Right atrium auricular region (tissue), 2 donors: ENCODE data around the gene GPX2. TPM values are rescaled to one million over a fixed set of nuclear protein-coding genes. Genes with fewer than 3 reads are reported as not detected.

Experiments used
- DNase-seq: peaks from one replicate; pipeline ENCODE4 v3.0.0-alpha.2; 2019; ENCODE audit warnings: low spot score
- H3K27ac ChIP-seq, 2 donors: fragments of 200-600 bp; sonication (generic); 1 replicate in 1 of 2; 2 replicates in 1 of 2; pipeline ENCODE4 v1.5.1; 2016 to 2019
- H3K27me3 ChIP-seq, 2 donors: fragments of 200-600 bp; sonication (generic); one replicate each; pipeline versions ENCODE4 v1.5.1 to v1.6.0; 2017 to 2019
- H3K36me3 ChIP-seq: fragments of 200-600 bp; sonication (generic); one replicate; pipeline ENCODE4 v1.5.1; 2016
- H3K4me1 ChIP-seq, 2 donors: fragments of 200-600 bp; sonication (generic); one replicate each; pipeline versions ENCODE4 v1.5.1 to v1.6.0; 2017 to 2019
- H3K4me3 ChIP-seq, 2 donors: fragments of 200-600 bp; sonication (generic); 1 replicate in 1 of 2; 2 replicates in 1 of 2; pipeline ENCODE4 v1.5.1; 2017 to 2019; ENCODE audit warnings: mild to moderate bottlenecking in 1 of 2, moderate library complexity in 1 of 2
- H3K9me3 ChIP-seq, 2 donors: fragments of 200-600 bp; sonication (generic); one replicate each; pipeline ENCODE4 v1.5.1; 2019
- total RNA-seq, 2 donors: library from RNA; depleted of rRNA; stranded (reverse); fragments of >200 nt; gene quantifications; one replicate each; pipeline ENCODE4 v1.1.0, GENCODE V29; 2016
- TF ChIP-seq, protein P1 (sequence below), 2 donors: fragments of 200-600 bp; sonication (generic); IDR thresholded peaks; one replicate each; pipeline ENCODE4 v1.5.1; 2019; ENCODE audit warnings: antibody characterized with exemption in 2 of 2

GPX2 gene
- total RNA-seq, 2 donors from 2014 or later, result not detected

DNA sequence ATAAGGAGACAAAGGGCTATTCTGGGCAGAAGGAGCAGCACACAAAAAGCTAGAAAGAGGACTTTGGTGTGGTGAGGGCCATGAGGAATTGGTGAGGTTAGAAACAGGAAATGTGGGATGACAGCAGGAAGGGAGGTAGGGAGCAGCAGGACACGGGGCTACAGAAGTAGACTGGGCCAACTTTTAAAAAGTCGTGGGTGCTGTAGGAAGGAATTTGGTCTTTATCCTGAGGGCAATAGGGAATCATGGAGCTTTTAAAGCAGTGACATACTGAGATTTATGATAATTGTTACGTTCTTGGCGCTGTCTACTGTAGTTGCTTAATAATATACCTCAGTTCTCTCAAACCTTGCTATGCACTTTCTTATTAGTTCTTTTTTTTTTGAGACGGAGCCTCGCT, 36.5 kb downstream of the GPX2 start:
- Histone ChIP-seq H3K4me3 (no peak overlapping the region), H3K27ac (no peak overlapping the region), H3K27me3 (no peaks in the 10 kb centered on the region), H3K9me3 (no peaks in the 10 kb centered on the region), H3K4me1 (no peaks in the 10 kb centered on the region), H3K36me3 (no peaks in the 10 kb centered on the region)
- DNase-seq, result no peak
- TF ChIP-seq, protein P1, sequence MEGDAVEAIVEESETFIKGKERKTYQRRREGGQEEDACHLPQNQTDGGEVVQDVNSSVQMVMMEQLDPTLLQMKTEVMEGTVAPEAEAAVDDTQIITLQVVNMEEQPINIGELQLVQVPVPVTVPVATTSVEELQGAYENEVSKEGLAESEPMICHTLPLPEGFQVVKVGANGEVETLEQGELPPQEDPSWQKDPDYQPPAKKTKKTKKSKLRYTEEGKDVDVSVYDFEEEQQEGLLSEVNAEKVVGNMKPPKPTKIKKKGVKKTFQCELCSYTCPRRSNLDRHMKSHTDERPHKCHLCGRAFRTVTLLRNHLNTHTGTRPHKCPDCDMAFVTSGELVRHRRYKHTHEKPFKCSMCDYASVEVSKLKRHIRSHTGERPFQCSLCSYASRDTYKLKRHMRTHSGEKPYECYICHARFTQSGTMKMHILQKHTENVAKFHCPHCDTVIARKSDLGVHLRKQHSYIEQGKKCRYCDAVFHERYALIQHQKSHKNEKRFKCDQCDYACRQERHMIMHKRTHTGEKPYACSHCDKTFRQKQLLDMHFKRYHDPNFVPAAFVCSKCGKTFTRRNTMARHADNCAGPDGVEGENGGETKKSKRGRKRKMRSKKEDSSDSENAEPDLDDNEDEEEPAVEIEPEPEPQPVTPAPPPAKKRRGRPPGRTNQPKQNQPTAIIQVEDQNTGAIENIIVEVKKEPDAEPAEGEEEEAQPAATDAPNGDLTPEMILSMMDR (IDR thresholded peaks at IDR 0.05), result no peak

DNA sequence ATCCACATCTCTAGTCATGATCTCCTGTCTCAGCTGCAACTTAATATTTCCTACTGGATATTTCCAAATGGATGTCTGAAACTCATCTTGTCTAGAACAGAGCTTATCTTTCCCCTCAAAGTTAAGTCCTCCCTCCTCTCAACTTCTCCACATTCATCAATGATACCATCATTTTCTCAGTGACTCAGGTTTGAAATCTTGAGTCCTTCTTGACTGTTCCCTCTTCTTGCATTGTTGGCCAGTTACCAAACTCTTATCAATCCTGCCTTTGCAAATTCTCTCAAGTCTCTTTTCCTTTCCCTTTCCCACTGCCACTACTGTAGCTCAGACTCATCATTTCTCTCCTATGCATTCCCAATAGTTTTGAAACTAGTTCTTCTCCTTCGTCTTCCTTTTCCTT, 42.6 kb downstream of the GPX2 start:
- H3K4me3 ChIP-seq, result no peak overlapping the region
- H3K27ac ChIP-seq, result no peak overlapping the region
- H3K9me3 ChIP-seq, result no peaks in the 10 kb centered on the region
- no peaks in the 10 kb centered on the region for H3K4me1 ChIP-seq
- no peak for DNase-seq
- TF ChIP-seq, protein P1 (IDR thresholded peaks at IDR 0.05), result no peak
- H3K36me3 ChIP-seq, result no peaks in the 10 kb centered on the region
- H3K27me3 ChIP-seq, result no peaks in the 10 kb centered on the region

DNA sequence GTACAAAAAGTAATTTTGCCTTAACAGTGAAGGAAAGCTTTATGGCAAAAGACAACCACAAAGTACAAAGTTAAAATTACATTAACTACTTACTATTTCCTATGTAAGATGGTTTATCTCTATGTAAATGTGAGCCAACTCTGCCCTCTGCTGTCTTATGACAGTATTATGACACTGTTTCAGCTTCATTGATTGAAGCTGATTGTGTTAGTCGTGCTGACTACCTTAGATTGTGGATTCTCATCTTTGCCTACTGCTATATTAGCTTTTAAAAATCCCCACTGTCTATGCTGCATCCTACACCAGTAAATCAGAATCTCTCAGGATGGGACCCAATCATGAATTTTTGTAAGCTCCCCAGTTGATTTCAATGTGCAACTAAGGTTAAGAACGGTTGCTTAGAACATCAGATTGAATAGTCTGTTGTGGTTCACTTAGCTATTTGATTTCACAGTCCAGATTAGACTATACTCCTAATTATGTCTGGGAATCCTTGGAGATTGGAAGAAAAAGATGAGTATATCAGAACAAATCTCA, 50.6 kb downstream of the GPX2 start:
- TF ChIP-seq, protein P1 (IDR thresholded peaks at IDR 0.05), result peak in 1 of 2 donors; percentile 64
- DNase-seq, result no peak
- H3K4me1 ChIP-seq, result no peaks in the 10 kb centered on the region
- no peak overlapping the region for H3K27ac ChIP-seq
- H3K36me3 ChIP-seq, result no peaks in the 10 kb centered on the region
- no peaks in the 10 kb centered on the region for H3K9me3 ChIP-seq
- no peaks in the 10 kb centered on the region for H3K27me3 ChIP-seq
- no peak overlapping the region for H3K4me3 ChIP-seq

DNA sequence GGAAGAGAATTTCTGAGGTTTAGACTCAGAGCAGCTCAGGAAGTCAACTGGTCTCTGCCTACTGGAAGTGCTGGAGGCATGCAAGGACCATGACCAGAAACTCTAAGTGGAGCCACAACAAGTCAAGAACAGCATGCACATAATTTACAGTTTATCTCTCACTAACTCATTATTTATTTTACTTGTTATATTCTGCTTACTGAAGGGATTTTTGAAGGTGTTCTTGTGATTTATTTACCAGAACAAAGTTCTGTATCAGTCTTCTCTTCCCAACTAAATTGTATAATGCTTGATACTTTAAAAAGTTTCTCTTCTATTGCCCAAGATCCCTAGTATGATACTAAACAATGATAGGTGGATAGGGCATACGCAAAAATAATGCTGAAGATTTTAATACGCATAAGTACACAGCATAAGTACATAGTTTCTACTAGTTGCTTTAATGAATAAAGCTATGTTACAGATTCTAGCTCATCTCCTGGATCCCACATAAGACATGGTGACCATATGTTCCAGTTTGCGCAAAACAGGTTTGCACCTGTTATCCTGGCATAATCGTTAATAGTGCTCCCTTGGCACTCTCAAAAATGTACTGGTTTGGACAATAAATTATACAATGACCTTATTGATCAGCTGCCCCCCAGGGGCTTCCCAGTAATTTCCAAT, 51.2 kb downstream of the GPX2 start:
- no peak for DNase-seq
- H3K9me3 ChIP-seq, result no peaks in the 10 kb centered on the region
- no peaks in the 10 kb centered on the region for H3K27me3 ChIP-seq
- no peaks in the 10 kb centered on the region for H3K4me1 ChIP-seq
- H3K27ac ChIP-seq, result no peak overlapping the region
- H3K4me3 ChIP-seq, result no peak overlapping the region
- TF ChIP-seq, protein P1 (IDR thresholded peaks at IDR 0.05), result no peak
- no peaks in the 10 kb centered on the region for H3K36me3 ChIP-seq

DNA sequence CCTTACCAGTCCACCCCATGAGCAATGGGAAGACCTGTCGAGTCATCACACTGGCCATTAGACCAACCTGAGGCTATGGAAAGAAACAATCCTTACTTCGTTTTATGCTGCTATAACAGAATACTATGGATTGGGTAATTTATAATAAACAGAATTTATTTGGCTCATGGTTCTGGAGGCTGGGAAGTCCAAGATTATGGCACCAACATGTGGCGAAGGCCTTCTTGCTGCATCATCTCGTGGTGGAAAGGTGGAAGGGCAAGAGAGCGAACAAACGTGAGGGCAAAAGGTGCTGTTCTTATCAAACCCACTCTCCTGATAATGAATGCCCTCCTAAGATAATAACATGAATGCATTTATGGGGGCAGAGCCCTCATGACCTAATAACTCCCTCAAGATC, 53.2 kb downstream of the GPX2 start:
- Histone ChIP-seq H3K4me3 (no peak overlapping the region), H3K9me3 (no peaks in the 10 kb centered on the region), H3K4me1 (no peaks in the 10 kb centered on the region), H3K27ac (no peak overlapping the region), H3K36me3 (no peaks in the 10 kb centered on the region), H3K27me3 (no peaks in the 10 kb centered on the region)
- TF ChIP-seq, protein P1 (IDR thresholded peaks at IDR 0.05), result no peak
- DNase-seq, result no peak

Other genes starting within 250 kb of the GPX2 start
- gene PLEKHG3, start 238.3 kb downstream of the GPX2 start, total RNA-seq, result 10 to 100 TPM; 26.1 to 28.1 TPM
- gene SPTB, start 62.8 kb downstream of the GPX2 start, total RNA-seq, result 100 to 1,000 TPM in 1 of 2 donors, 10 to 100 TPM in 1; 84.4 to 102 TPM
- gene CHURC1, start 28.3 kb downstream of the GPX2 start, total RNA-seq, result 100 to 1,000 TPM in 1 of 2 donors, 10 to 100 TPM in 1; 70.9 to 102 TPM
- gene RAB15, start 29.6 kb upstream of the GPX2 start, total RNA-seq, result 10 to 100 TPM in 1 of 2 donors, 1 to 10 TPM in 1; 9.8 to 69.0 TPM
- 10 to 100 TPM; 11.2 to 14.2 TPM for gene FNTB, start 44.1 kb upstream of the GPX2 start, total RNA-seq
- 10 to 100 TPM; 37.0 to 67.5 TPM for gene MAX, start 159.8 kb upstream of the GPX2 start, total RNA-seq